ENCODE results near the gene B3GALT2.
A peak's percentile ranks its signal among the peaks of the same experiment; 100 is the strongest.

B3GALT2 gene

DNA sequence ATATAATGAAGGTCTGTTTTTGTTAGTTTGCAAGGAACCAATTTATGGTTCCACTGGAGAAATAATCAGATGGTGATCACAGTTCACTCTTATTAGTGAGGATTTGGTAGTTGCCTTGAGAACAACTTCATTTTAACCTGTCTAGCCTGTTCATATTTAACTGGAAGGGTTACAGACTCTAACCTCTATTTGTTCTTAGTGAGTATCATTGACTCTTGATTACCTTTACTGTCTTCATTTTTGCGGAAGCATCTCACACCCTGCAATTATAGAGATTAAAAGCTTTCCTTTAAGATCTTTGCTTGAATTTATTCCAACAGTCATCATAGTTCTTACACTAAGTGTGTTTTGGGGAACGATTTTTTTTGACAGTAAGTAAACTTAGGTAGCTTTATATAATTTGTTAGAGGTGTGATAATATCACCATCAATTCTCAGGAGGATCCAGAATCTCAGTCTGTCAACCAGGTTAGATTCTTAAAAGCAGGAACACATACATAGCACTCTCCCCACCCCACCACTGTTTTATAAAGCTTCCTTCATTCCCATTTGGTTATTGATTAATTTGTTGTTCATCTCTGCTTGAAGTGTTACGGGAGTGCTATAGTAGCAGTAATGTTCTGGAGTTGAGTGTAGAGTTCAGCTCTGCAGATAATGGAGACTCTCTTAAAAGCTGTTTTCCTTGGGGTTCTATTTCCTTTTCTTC, 30.1 kb downstream of the B3GALT2 start:
- H3K4me1 Mint-ChIP-seq (ENCODE audit: low read depth): peaks cover 6% of the 10 kb centered on the region
- no peak overlapping the region for H3K27ac Mint-ChIP-seq
- H3K9me3 Mint-ChIP-seq: no peaks in the 10 kb centered on the region
- no peak overlapping the region for H3K4me3 Mint-ChIP-seq
- no peaks in the 10 kb centered on the region for H3K27me3 Mint-ChIP-seq (ENCODE audit: low read depth)
- peaks cover 22% of the 10 kb centered on the region for H3K36me3 Mint-ChIP-seq (ENCODE audit: low read depth)

DNA sequence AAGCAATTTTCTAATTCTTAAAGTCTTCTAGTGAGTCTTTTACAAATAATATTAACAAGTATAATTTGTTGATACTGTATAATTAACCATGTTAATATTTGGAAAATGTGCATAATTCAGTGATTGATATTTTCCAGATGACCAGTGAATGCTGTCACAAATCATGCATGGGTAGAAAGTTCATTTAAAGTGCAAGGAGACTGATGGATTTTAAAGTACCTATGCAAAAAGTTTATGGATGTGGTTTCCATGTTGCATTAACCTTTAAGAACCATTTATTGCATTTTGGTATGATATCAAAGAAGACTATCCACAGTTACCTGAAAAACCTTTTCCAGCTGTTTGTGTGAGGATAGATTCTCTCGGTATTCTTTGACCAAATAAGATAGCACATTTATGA, 41.4 kb downstream of the B3GALT2 start:
- Mint-ChIP-seq H3K36me3 (ENCODE audit: low read depth) (peaks cover 31% of the 10 kb centered on the region), H3K27me3 (ENCODE audit: low read depth) (no peaks in the 10 kb centered on the region), H3K4me3 (no peak overlapping the region), H3K4me1 (ENCODE audit: low read depth) (peaks cover 13% of the 10 kb centered on the region), H3K27ac (no peak overlapping the region), H3K9me3 (no peaks in the 10 kb centered on the region)

GRCh38 chr1:193144361-193144938, 42.0 kb downstream of the B3GALT2 start:
- Mint-ChIP-seq H3K4me3 (no peak overlapping the region), H3K27ac (no peak overlapping the region), H3K36me3 (ENCODE audit: low read depth) (peaks cover 36% of the 10 kb centered on the region), H3K9me3 (no peaks in the 10 kb centered on the region), H3K4me1 (ENCODE audit: low read depth) (peaks cover 14% of the 10 kb centered on the region), H3K27me3 (ENCODE audit: low read depth) (no peaks in the 10 kb centered on the region)

DNA sequence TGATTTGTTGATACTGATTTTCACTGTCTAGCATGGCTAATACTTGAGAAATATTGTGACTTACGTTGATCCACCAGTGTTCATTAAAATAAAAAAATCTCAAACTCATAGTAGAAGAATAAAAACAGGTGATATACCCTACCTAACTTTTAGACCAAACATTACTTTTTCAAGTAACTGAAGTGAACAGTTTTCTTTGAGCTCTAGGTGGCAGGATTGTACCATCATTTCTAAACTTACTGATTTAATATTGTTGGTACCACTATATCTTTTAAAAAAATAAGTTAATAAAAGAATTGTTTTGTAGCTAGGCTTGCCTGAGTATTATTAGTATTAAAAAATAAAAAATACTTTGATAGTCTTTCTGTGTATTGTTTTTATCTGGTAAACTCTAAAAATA, 43.1 kb downstream of the B3GALT2 start:
- no peaks in the 10 kb centered on the region for H3K27me3 Mint-ChIP-seq (ENCODE audit: low read depth)
- no peak overlapping the region for H3K27ac Mint-ChIP-seq
- no peak overlapping the region for H3K4me3 Mint-ChIP-seq
- peaks cover 15% of the 10 kb centered on the region for H3K4me1 Mint-ChIP-seq (ENCODE audit: low read depth)
- no peaks in the 10 kb centered on the region for H3K9me3 Mint-ChIP-seq
- peaks cover 41% of the 10 kb centered on the region for H3K36me3 Mint-ChIP-seq (ENCODE audit: low read depth)

GRCh38 chr1:193142409-193142808, 44.0 kb downstream of the B3GALT2 start:
- Mint-ChIP-seq H3K27ac (no peak overlapping the region), H3K27me3 (ENCODE audit: low read depth) (no peaks in the 10 kb centered on the region), H3K4me1 (ENCODE audit: low read depth) (peaks cover 16% of the 10 kb centered on the region), H3K4me3 (no peak overlapping the region), H3K36me3 (ENCODE audit: low read depth) (peaks cover 46% of the 10 kb centered on the region), H3K9me3 (no peaks in the 10 kb centered on the region)

DNA sequence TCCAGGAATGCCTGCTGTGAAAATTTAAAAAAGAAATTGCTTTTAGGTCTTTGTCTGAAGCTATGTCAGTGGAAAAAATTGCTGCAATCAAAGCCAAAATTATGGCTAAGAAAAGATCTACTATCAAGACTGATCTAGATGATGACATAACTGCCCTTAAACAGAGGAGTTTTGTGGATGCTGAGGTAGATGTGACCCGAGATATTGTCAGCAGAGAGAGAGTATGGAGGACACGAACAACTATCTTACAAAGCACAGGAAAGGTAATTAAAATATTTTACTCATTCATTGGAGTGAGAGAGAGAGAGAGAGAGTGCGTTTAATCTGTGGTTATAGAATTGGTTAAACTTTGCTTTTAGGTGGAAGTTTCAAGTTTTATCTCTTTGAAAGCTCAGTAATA, 44.6 kb downstream of the B3GALT2 start:
- no peaks in the 10 kb centered on the region for H3K9me3 Mint-ChIP-seq
- peaks cover 51% of the 10 kb centered on the region for H3K36me3 Mint-ChIP-seq (ENCODE audit: low read depth)
- no peak overlapping the region for H3K27ac Mint-ChIP-seq

GRCh38 chr1:193140254-193140653, 46.2 kb downstream of the B3GALT2 start:
- Mint-ChIP-seq H3K9me3 (no peaks in the 10 kb centered on the region), H3K27ac (no peak overlapping the region), H3K27me3 (ENCODE audit: low read depth) (no peaks in the 10 kb centered on the region), H3K36me3 (ENCODE audit: low read depth) (peaks cover 50% of the 10 kb centered on the region), H3K4me1 (ENCODE audit: low read depth) (peaks cover 16% of the 10 kb centered on the region), H3K4me3 (no peak overlapping the region)

More for the DNA sequence above, 44.6 kb downstream of the B3GALT2 start:
- Mint-ChIP-seq H3K27me3 (ENCODE audit: low read depth) (no peaks in the 10 kb centered on the region), H3K4me3 (no peak overlapping the region), H3K4me1 (ENCODE audit: low read depth) (peaks cover 16% of the 10 kb centered on the region)

- no peaks in the 10 kb centered on the region for H3K9me3 Mint-ChIP-seq
- no peaks in the 10 kb centered on the region for H3K27me3 Mint-ChIP-seq (ENCODE audit: low read depth)
- H3K36me3 Mint-ChIP-seq (ENCODE audit: low read depth): peaks cover 36% of the 10 kb centered on the region
- peaks cover 23% of the 10 kb centered on the region for H3K4me1 Mint-ChIP-seq (ENCODE audit: low read depth)
- H3K27ac Mint-ChIP-seq: peak overlapping the region; percentile 23
- H3K4me3 Mint-ChIP-seq: no peak overlapping the region
Measured at GRCh38 chr1:193131266-193131860, 55.0 kb downstream of the B3GALT2 start.

All from T-helper 1 cell treated with Interleukin-12 subunit alpha and Interleukin-12 subunit beta and Interleukin-4 antibody, amounts not matched to agents 30 μg/mL and 1 μg/mL, for 36 hours (primary cell).